Inferior parietal cortex (tissue), 1 donor: ENCODE results near the gene DNAH3.
A peak's percentile ranks its signal among the peaks of the same experiment; 100 is the strongest.
"Not testable (repeated sequence)": the region's sequence is repeated elsewhere in the genome, so short reads cannot be mapped to it uniquely, and the experiment has no call there.

Source experiments
- DNase-seq: peaks from one replicate; pipeline ENCODE4 v3.0.0-alpha.2; 2016; ENCODE audit errors: extremely low spot score

Gene DNAH3

DNA sequence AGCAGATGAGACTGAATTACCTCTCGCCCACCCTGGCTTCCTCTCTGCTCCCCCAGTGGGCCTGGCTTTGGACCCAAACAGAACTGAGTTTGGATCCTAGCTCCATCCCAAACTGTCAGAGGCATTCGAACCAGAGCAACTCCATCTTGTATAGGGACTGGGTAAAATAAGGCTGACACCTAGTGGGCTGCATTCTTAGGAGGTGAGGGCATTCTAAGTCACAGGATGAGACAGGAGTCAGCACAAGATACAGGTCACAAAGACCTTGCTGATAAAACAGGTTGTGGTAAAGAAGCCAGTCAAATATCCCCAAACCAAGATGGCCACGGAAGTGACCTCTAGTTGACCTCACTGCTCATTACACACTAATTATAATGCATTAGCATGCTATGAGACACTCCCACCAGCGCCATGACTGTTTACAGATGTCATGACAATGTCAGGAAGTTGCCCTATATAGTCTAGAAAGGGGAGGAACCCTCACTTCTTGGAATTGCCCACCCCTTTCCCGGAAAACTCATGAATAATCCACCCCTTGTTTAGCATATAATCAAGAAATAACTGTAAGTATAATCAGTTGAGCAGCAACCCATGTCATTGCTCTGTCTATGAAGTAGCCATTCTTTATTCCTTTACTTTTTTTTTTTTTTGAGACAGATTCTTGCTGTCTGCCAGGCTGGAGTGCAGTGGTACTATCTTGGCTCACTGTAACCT lies 205.6 kb downstream of the DNAH3 start:
- DNase-seq = peak; percentile 13

DNA sequence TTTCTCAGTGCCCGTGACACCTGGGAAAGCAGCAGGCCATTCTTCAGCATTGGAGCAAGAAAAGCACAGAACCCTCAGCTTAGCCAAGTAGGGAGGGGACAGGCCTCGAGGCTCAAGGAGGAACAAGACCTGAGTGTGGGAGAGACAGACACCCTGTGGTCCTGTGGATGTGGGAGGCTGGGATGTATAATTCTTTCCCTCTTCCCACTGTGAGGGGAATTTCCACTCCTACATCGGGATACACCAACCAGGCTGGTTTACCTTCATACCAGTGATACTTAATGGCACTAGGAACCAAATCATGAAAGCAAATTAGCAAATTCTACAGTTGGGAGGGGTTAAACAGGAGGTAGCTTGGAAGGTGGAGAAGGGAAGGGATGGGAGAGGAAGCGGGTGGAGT lies 208.4 kb downstream of the DNAH3 start:
- DNase-seq = no peak

DNA sequence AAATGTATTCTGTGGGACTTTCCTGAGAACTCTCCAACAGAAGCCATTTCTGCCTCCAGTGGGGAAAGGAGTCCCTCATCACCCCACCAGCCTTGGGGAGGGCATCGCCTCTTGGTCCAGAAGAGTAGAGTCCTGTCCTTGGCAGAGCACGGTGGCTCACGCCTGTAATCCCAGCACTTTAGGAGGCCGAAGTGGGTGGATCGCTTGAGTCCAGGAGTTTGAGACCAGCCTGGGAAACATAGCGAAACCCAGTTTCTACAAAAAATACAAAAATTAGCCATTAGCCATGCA lies 209.1 kb downstream of the DNAH3 start:
- DNase-seq = no peak

DNA sequence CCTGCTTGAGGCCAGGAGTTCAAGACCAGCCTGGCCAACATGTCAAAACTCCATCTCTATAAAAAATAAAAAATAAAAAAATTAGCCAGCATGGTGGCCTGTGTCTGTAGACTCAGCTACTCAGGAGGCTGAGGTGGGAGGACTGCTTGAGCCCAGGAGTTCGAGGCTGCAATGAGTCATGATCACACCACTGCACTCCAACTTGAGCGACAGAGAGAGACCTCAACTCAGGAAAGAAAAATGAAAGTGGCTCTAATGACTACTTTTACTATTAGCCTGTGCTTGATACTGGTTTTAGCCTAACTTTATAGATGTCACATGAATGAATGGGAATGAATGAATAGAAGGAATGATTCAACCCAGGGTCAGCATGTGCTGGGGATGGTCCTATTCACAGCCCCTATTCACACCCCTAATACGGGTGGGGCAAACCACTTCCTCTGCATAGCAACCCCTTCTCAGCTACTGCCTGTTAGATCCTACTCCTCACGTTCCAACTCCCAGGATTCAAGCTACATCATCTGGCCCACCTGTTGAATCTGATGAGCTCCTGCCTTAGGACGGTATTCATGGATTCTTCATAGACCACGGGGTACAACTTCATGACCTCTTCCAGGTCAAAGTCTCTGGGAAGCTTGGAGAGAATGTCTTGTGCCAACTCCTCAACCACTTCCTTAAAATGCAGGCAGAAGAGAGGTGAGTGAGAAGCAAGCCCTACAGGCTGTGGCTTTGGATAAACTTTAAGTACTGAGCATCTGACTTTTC lies 209.6 kb downstream of the DNAH3 start:
- DNase-seq = no peak

DNA sequence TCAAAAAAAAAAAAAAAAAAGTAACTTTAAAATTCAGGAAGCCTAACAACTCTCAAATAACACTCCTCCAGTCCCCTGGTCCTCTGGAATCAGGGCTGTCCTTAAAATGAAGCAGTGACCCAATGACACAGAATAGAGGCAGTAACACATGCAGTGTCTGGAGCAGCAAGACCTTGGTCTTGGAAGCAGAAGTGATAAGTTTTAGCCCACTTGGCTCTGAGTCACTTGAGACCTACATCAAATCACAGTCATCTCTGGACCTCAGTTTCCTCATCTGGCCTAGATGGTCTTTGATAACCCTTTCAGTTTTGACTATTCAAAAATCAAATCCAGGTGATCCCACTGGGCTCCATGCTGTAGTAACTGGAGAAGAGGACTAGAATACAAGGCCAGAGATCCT lies 211.0 kb downstream of the DNAH3 start:
- no peak for DNase-seq

DNA sequence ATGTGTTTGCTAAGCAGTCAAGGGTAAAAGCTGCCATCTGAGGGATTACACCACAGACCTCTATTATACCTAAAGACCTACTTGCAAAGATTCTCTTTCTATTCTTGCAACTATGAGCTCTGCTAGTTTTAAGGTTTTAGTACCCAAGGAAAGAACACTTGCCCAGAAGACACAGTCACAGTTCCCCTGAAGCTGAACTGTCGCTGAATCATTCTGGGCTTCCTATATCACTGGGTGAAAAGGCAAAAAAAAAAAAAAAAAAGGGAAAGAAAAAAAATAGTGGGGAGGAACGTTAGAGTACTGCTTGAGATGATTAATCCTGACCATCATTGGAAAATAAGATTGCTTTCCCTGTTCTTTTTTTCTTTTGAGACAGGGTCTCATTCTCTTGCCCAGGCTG lies 212.2 kb downstream of the DNAH3 start:
- no peak for DNase-seq

DNA sequence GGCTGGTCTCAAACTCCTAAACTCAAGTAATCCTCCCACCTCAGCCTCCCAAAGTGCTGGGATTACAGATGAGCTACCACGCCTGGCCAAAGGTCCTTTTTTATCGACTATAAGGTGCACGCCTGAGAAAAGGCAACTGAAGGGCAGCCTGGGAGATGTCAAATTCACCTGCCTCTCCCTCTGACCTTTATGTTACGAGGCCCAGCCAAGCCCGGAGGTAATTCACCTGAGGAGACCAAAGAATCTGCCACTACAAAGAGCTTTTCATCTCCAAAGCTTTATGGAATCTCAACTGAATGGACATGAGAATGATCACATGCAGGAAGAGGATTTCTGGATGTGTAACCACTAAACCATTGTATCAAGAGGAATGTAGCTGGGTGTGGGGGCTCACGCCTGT lies 212.9 kb downstream of the DNAH3 start:
- no peak for DNase-seq

DNA sequence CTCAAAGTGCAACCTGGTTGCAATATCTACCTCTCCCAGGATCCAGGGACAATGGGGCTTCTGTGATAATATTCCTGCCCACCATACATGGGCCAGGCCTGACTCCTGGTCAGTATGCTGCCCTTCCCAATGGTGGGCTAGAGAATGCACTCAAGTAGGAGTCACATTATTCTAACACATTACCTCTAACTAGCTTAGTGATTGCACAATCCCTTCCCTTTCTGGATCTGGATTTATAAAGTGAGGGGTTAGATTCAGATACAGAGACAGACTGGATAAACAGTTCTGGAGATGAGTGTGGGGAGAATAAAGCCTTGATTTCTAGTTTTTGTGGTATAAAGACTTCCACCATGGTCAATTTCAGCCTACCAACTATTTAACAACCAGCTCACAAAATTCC lies 217.1 kb downstream of the DNAH3 start:
- no peak for DNase-seq

DNA sequence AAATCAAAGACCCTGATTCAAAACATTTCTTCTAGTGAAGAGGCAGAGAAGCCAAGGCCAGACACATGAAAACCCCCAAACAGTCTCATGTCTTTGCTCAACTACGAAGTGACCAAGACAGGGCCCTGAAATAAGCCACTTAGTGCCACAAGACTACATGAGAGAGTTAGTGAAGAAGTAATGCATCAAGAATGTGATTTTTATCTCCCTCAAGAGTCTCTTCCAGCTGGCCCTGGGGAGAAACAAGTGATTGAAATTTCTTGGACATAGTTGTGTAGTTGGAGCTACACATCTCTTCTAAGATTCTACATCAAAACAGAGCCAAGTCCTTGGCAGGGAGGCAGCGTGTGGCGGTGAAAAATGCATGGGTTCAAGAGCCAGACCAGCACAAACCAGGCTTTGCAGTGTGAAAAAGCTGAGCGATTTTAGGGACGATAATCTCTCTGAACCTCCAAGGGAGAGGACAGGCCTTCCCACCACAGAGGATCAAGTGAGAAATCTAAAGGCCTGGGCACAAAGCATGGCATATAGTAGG lies 219.5 kb downstream of the DNAH3 start:
- no peak for DNase-seq

DNA sequence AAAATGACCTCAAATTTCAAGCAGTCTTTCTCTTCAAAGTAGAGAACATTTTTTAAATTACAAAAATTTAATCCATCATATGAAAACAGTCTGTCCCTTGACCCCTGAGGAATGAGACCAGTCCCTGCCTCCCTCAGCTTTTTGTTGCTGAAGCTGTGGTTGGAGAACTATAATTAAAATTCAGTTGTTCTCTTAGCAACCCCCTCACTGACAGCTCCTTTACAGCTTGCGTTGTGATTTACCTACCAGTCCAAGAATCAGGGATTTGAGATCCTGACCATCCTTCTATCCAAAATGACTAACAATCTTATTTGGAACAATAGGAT lies 220.3 kb downstream of the DNAH3 start:
- DNase-seq = no peak

DNA sequence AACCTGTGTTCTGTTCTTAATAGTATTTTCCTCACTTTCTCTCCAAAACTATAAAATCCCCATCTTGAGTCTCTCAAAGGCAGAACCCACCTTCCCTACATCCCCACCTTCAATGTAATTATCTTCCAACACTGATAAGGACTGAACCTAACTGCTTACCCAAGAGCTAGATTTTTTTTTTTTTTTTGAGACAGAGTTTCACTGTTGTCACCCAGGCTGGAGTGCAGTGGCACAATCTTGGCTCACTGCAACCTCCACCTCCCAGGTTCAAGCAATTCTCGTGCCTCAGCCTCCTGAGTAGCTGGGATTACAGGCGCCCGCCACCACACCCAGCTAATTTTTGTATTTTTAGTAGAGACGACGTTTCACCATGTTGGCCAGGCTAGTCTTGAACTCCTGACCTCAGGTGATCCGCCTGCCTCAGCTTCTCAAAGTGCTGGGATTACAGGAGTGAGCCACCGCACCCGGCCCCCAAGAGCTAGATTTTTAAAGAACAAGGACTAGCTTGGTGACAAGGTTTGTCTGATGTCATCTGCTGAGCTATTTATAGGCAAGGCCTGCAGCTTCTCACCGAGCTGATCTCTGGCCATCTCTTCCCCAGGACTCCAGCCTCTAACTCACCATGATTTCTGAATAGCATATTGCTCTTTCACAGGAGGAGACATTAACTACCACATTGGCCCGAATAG lies 220.8 kb downstream of the DNAH3 start:
- not testable (repeated sequence) for DNase-seq

DNA sequence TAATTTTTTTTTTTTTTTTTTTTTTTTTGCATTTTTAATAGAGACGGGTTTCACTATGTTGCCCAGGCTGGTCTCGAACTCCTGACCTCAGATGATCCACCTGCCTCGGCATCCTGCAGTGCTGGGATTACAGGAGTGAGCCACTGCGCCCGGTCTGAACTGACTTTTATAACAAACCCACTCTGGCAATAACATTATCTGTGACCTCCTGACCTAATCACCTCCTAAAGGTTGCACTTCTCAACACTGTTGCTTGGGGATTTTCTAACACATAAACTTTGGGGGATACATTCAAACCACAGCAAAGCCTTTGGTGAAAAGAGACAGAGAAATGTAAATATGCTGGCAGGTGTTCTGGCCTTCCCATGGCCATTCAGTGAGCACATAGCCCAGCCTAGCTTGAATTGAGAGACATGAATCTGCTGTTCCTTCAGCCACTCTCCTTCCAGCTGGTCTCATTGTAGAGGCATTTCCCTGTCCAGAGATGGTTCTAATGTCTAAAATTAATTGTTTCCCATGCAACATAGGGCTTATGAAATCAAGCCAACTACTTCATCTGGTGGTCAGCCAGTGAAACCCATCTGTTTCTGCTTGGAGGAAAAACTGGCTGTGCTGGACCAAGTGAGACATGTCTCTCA lies 221.8 kb downstream of the DNAH3 start:
- no peak for DNase-seq

DNA sequence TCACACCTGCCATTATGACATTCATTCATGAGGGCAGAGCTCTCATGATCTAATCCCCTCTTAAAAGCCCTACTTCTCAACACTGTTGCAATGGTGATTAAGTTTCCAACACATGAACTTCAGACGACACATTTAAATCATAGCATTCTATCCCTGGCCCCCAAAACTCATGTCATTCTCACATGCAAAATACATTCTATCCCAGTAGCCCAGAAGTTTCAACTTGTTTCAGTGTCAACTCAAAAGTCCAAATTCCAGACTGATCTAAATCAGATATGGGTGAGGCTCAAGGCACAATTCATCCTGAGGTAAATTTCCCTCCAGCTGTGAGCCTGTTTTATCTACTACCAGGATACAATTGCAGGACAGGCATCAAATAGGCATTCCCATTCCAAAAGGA lies 224.9 kb downstream of the DNAH3 start:
- DNase-seq = no peak

DNA sequence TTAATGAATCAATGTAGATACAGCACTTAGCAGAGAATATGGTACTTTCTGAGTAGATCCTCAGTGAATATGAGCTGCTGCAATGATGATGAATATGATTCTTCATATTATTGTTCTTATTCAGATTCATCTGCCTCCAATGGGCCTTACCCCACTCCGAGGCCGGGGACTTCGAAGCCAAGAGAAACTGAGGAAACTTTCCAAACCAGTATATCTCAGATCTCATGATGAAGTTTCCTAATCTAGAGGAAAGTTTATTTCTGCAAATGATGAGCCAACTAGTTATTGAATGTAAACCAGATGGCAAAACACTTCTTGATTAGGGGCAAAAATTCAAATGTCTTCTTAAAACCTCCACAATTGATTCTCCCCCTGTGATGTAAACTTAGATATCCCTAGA lies 226.8 kb downstream of the DNAH3 start:
- no peak for DNase-seq

DNA sequence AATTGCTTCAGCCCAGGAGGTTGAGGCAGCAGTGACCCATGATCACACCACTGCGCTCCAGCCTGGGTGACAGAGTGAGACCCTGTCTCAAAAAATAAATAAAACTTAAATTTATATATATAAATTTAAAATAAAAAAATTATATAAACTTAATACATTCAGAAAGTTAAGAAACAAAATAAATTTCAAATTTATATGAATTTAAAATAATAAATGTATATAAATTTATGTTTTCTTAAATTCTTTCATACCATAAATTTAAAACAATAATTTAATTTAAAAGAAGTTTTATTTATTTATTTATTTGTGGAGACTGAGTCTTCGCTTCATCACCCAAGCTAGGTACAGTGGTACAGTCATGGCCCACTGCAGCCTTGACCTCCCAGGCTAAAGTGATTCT lies 229.8 kb downstream of the DNAH3 start:
- DNase-seq = no peak

DNA sequence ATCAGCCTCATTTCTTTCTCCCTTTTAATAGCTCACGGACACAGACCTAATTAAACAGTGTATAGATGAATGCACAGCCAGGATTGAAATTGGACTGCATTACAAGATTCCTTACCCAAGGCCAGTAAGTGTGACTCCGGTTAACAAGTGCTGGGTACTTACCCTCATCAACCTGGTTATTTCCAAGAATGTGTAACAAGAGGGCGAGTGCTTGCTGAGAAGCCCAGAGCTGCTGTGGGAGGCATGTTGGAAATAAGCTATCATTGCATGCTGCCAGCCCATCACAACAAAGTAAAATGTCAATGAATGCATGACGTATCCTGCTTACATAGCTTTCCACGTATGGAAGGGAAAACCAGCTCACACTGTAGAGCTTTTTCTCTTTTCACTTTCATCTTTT lies 230.6 kb downstream of the DNAH3 start:
- DNase-seq = no peak

DNA sequence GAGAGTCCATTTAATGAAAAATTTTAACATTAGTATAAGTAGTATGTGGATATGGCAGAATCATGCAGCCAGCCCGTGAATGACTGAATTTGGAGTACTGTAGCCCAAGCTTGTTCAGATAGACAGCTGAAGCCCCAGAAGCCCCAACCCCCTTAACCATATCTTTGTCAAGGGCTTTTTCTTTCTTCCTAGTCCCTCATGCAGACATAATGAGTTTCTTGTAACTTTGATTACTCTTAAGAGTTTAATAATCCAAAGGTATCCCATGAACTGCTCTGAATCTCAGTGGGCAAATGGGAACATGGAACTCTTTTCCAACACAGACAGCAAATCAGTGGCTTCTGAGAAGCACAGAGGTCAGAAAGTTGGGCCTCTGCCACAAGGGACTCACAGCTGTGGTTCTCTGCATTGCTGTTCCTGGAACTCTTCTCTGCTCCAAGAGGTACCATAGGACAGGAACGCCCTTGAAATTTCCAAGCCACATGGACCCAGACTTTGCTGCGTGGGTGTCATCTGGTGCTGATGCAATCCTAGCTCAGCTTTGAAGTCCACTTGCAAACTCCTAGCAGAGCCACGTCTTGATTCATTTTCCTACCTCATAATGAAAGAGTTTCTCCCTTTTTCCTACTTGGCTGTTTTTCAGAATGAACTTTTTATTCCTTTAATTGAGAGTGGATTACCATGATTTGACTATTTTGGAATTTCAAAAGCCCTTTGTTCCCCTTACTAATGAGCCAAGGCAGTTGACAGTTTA lies 232.0 kb downstream of the DNAH3 start:
- no peak for DNase-seq

DNA sequence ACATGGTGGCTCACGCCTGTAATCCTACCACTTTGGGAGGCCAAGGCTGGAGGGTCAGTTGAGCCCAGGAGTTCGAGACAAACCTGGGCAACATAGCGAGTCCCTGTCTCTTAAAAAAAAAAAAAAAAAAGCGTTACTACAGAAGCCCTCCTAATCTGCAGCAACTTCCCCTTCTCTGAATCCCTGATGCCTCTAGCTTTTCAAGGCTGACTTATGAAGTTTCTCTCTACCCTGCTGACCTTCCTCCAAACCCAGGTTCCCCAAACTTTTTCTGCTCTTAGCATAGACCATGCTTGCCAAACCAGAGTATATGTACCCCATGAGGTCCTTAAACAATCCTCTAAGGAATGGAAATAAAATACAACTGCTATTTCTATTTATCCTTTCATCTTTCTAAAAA lies 233.7 kb downstream of the DNAH3 start:
- no peak for DNase-seq

DNA sequence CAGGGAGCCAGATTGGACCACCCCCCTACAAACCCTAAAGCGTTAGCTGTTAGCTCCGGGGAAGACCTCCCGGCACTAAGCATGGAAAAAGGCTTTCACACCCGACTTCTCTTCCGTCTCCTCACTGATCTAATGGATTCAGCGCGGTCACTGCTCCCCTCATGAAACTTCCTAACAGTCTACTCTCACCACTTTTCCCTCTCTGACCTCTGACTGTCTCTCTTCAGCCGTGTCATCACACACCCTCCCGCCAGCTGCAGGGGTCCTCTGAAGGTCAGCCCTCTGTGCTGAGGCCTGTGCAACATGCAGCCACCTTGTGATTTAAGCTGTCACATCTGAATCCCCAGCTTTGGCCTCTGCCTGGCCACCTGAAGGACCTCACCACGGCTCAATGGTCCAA lies 234.4 kb downstream of the DNAH3 start:
- DNase-seq = no peak

DNA sequence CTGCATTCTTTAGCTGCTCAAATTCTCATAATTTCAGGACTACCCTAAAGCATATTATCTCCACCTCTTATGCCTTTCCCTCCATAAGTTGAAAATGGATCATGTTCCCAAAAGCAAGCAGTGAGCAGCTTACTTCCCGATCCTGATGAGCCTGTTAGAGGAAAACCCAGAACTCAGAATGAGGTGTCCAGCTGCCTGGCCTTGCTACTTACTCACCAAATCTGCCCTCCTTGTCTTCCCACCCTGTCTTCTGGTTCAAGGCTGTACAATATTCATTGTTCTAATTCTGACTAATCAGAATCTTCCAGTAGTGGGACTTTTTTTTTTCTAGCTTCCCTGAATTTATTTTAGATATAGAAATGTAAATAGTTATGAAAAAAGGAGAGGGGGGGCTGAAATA lies 239.3 kb downstream of the DNAH3 start:
- DNase-seq = no peak

DNA sequence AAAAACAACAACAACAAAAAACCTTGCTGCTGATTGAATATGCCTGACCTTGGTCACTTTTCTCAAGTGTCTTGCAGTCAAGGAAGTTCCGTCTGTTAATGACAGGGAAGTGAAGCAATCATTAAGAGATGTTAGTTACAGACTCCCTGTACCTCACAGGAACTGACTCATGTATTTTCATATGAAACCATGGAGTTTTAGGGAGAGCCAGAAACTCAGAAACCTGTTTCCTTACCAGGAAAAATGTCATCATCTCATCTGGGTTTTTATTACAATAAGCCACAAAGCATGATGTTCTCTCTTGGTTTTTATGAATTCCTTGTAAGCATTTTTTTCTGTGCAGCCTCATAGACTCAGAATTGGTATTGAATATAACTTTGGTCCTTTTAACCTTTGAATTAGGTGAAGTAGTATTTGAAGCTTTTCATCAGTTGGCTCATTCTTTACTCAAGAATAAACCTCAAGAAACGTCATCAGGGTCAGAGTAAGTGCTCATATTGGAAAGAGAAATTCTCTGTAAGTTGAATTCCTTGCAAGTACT lies 239.8 kb downstream of the DNAH3 start:
- no peak for DNase-seq
